Activated naive CD4-positive, alpha-beta T cell treated with anti-CD3 and anti-CD28 coated beads, Interleukin-2, amount 10 ng/mL, durations not matched to agents 7 days and 5 days (primary cell): ENCODE results near the gene SLC6A20.
A peak's percentile ranks its signal among the peaks of the same experiment; 100 is the strongest.
"Not testable (repeated sequence)": the region's sequence is repeated elsewhere in the genome, so short reads cannot be mapped to it uniquely, and the experiment has no call there.

Source experiments
- CTCF ChIA-PET: fragments of 350-600 bp; sonication (Branson Sonifier 250); formaldehyde crosslinking; loops from one replicate; lab custom pipeline; 2021; ENCODE audit warnings: antibody characterized with exemption; lab: Charles Lee
- DNase-seq: peaks from one replicate; pipeline ENCODE4 v3.0.0-alpha.2; 2020
- H3K27ac Mint-ChIP-seq: one replicate; pipeline ENCODE4 v1.8.0; 2021; ENCODE audit warnings: mild to moderate bottlenecking, moderate library complexity, mixed read lengths
- H3K27me3 Mint-ChIP-seq: one replicate; pipeline ENCODE4 v1.8.0; 2021; ENCODE audit warnings: mild to moderate bottlenecking, mixed read lengths
- H3K36me3 Mint-ChIP-seq: one replicate; pipeline ENCODE4 v1.8.0; 2021; ENCODE audit warnings: mixed read lengths
- H3K4me1 Mint-ChIP-seq: one replicate; pipeline ENCODE4 v1.8.0; 2021; ENCODE audit warnings: mixed read lengths
- H3K4me3 Mint-ChIP-seq: one replicate; pipeline ENCODE4 v1.8.0; 2021; ENCODE audit warnings: mild to moderate bottlenecking, moderate library complexity, mixed read lengths
- H3K9me3 Mint-ChIP-seq: one replicate; pipeline ENCODE4 v1.8.0; 2021; ENCODE audit warnings: mixed read lengths

Gene SLC6A20

GRCh38 chr3:45765958-45766357 lies 30.4 kb downstream of the SLC6A20 start:
- CTCF ChIA-PET: no interaction called here
- H3K27me3 Mint-ChIP-seq: peaks cover 72% of the 10 kb centered on the region
- DNase-seq: no peak
- no peak overlapping the region for H3K4me3 Mint-ChIP-seq
- no peak overlapping the region for H3K27ac Mint-ChIP-seq
- no peaks in the 10 kb centered on the region for H3K36me3 Mint-ChIP-seq
- H3K4me1 Mint-ChIP-seq: peaks cover 2% of the 10 kb centered on the region
- no peaks in the 10 kb centered on the region for H3K9me3 Mint-ChIP-seq

GRCh38 chr3:45765266-45765851 lies 31.0 kb downstream of the SLC6A20 start:
- peaks cover 66% of the 10 kb centered on the region for H3K27me3 Mint-ChIP-seq
- H3K4me1 Mint-ChIP-seq: peaks cover 2% of the 10 kb centered on the region
- no peak overlapping the region for H3K27ac Mint-ChIP-seq
- CTCF ChIA-PET: no interaction called here
- H3K9me3 Mint-ChIP-seq: no peaks in the 10 kb centered on the region
- DNase-seq: no peak
- no peak overlapping the region for H3K4me3 Mint-ChIP-seq
- no peaks in the 10 kb centered on the region for H3K36me3 Mint-ChIP-seq

GRCh38 chr3:45763303-45763675 lies 33.0 kb downstream of the SLC6A20 start:
- Mint-ChIP-seq H3K27ac (no peak overlapping the region), H3K4me1 (peaks cover 2% of the 10 kb centered on the region), H3K9me3 (no peaks in the 10 kb centered on the region), H3K36me3 (no peaks in the 10 kb centered on the region), H3K27me3 (peaks cover 67% of the 10 kb centered on the region), H3K4me3 (no peak overlapping the region)
- DNase-seq: no peak
- CTCF ChIA-PET: interaction anchor here (2.4 to 5.9 kb wide), 3 partner anchors 164 to 615 kb away, joined by 7 to 87 read pairs (median 49); no protein-coding TSS in a partner anchor

- Mint-ChIP-seq H3K36me3 (no peaks in the 10 kb centered on the region), H3K27me3 (peaks cover 62% of the 10 kb centered on the region), H3K4me1 (peaks cover 2% of the 10 kb centered on the region), H3K4me3 (no peak overlapping the region), H3K9me3 (no peaks in the 10 kb centered on the region), H3K27ac (no peak overlapping the region)
- DNase-seq: no peak
- CTCF ChIA-PET: interaction anchor here (1.1 to 5.9 kb wide), 6 partner anchors 8 to 615 kb away, joined by 3 to 87 read pairs (median 6); no protein-coding TSS in a partner anchor
These were observed 33.6 kb downstream of the SLC6A20 start for GRCh38 chr3:45762647-45763302.

- peaks cover 2% of the 10 kb centered on the region for H3K4me1 Mint-ChIP-seq
- H3K36me3 Mint-ChIP-seq: no peaks in the 10 kb centered on the region
- DNase-seq: no peak
- H3K4me3 Mint-ChIP-seq: no peak overlapping the region
- CTCF ChIA-PET: interaction anchor here (1.1 to 5.9 kb wide), 8 partner anchors 9 to 317 kb away, joined by 3 to 87 read pairs (median 4); no protein-coding TSS in a partner anchor
- H3K27me3 Mint-ChIP-seq: peaks cover 56% of the 10 kb centered on the region
- no peaks in the 10 kb centered on the region for H3K9me3 Mint-ChIP-seq
- H3K27ac Mint-ChIP-seq: no peak overlapping the region
These were observed 34.5 kb downstream of the SLC6A20 start for GRCh38 chr3:45761831-45762230.

- H3K9me3 Mint-ChIP-seq: no peaks in the 10 kb centered on the region
- H3K36me3 Mint-ChIP-seq: no peaks in the 10 kb centered on the region
- CTCF ChIA-PET: interaction anchor here (0.8 to 5.9 kb wide), 11 partner anchors 10 to 616 kb away, joined by 3 to 87 read pairs (median 4); no protein-coding TSS in a partner anchor
- peaks cover 54% of the 10 kb centered on the region for H3K27me3 Mint-ChIP-seq
- DNase-seq: peak; percentile 61
- no peak overlapping the region for H3K4me3 Mint-ChIP-seq
- H3K27ac Mint-ChIP-seq: no peak overlapping the region
- peaks cover 2% of the 10 kb centered on the region for H3K4me1 Mint-ChIP-seq
These were observed 35.2 kb downstream of the SLC6A20 start for GRCh38 chr3:45760878-45761711.

GRCh38 chr3:45759851-45760250 lies 36.5 kb downstream of the SLC6A20 start:
- no peak overlapping the region for H3K4me3 Mint-ChIP-seq
- CTCF ChIA-PET: interaction anchor here (1.1 to 5.9 kb wide), 5 partner anchors 9 to 319 kb away, joined by 4 to 87 read pairs (median 5); no protein-coding TSS in a partner anchor
- no peak overlapping the region for H3K27ac Mint-ChIP-seq
- no peaks in the 10 kb centered on the region for H3K9me3 Mint-ChIP-seq
- H3K36me3 Mint-ChIP-seq: no peaks in the 10 kb centered on the region
- H3K4me1 Mint-ChIP-seq: peaks cover 2% of the 10 kb centered on the region
- H3K27me3 Mint-ChIP-seq: peaks cover 50% of the 10 kb centered on the region
- DNase-seq: no peak

- Mint-ChIP-seq H3K27me3 (peaks cover 42% of the 10 kb centered on the region), H3K4me1 (peaks cover 2% of the 10 kb centered on the region), H3K9me3 (no peaks in the 10 kb centered on the region), H3K4me3 (no peak overlapping the region), H3K36me3 (no peaks in the 10 kb centered on the region), H3K27ac (no peak overlapping the region)
- CTCF ChIA-PET: interaction anchor here (1.8 to 5.9 kb wide), 3 partner anchors 125 to 320 kb away, joined by 4 to 87 read pairs (median 49); no protein-coding TSS in a partner anchor
- no peak for DNase-seq
These were observed 37.5 kb downstream of the SLC6A20 start for GRCh38 chr3:45758871-45759270.

- H3K4me3 Mint-ChIP-seq, H3K9me3 Mint-ChIP-seq, CTCF ChIA-PET: not testable (repeated sequence)
These were observed 39.2 kb downstream of the SLC6A20 start for GRCh38 chr3:45757141-45757540.

GRCh38 chr3:45756055-45756454 lies 40.3 kb downstream of the SLC6A20 start:
- Mint-ChIP-seq H3K9me3 (no peaks in the 10 kb centered on the region), H3K36me3 (no peaks in the 10 kb centered on the region), H3K4me3 (no peak overlapping the region), H3K27me3 (peaks cover 17% of the 10 kb centered on the region), H3K4me1 (no peaks in the 10 kb centered on the region), H3K27ac (no peak overlapping the region)
- DNase-seq: no peak
- CTCF ChIA-PET: no interaction called here

More at GRCh38 chr3:45757141-45757540, 39.2 kb downstream of the SLC6A20 start:
- H3K36me3 Mint-ChIP-seq, H3K27ac Mint-ChIP-seq, H3K4me1 Mint-ChIP-seq, DNase-seq: not testable (repeated sequence)
- peaks cover 28% of the 10 kb centered on the region for H3K27me3 Mint-ChIP-seq

GRCh38 chr3:45754461-45754860 lies 41.9 kb downstream of the SLC6A20 start:
- CTCF ChIA-PET: no interaction called here
- Mint-ChIP-seq H3K4me1 (no peaks in the 10 kb centered on the region), H3K9me3 (no peaks in the 10 kb centered on the region), H3K27me3 (peaks cover 10% of the 10 kb centered on the region), H3K27ac (no peak overlapping the region), H3K36me3 (no peaks in the 10 kb centered on the region), H3K4me3 (no peak overlapping the region)
- no peak for DNase-seq

- CTCF ChIA-PET: no interaction called here
- Mint-ChIP-seq H3K9me3 (no peaks in the 10 kb centered on the region), H3K4me1 (no peaks in the 10 kb centered on the region), H3K36me3 (peaks cover under 1% of the 10 kb centered on the region), H3K4me3 (no peak overlapping the region), H3K27ac (no peak overlapping the region), H3K27me3 (peaks cover 4% of the 10 kb centered on the region)
- DNase-seq: no peak
These were observed 43.2 kb downstream of the SLC6A20 start for GRCh38 chr3:45753095-45753494.

GRCh38 chr3:45751537-45752242 lies 44.6 kb downstream of the SLC6A20 start:
- DNase-seq: no peak
- H3K27me3 Mint-ChIP-seq: peaks cover 4% of the 10 kb centered on the region
- CTCF ChIA-PET: no interaction called here
- no peaks in the 10 kb centered on the region for H3K4me1 Mint-ChIP-seq
- H3K9me3 Mint-ChIP-seq: no peaks in the 10 kb centered on the region
- H3K4me3 Mint-ChIP-seq: no peak overlapping the region
- H3K27ac Mint-ChIP-seq: no peak overlapping the region
- peaks cover 6% of the 10 kb centered on the region for H3K36me3 Mint-ChIP-seq
